A673 (cell line): ENCODE data around the gene SLC22A17.

Source experiments
- CTCF ChIP-seq: fragments of 300-800, 200-600 bp; sonication (generic); conservative IDR thresholded peaks from 2 replicates; pipeline ENCODE4 v1.5.1; 2017; ENCODE audit warnings: low read depth, mild to moderate bottlenecking, antibody characterized with exemption, low read length, moderate library complexity, mixed read lengths
- EZH2 ChIP-seq: fragments of 200-600 bp; sonication (generic); IDR thresholded peaks from 2 replicates; pipeline ENCODE4 v1.6.1; 2017; ENCODE audit warnings: borderline replicate concordance, low read depth, mild to moderate bottlenecking, mixed read lengths, antibody characterized with exemption, low read length; ENCODE audit not compliant: poor library complexity, severe bottlenecking

- peak; percentile 31; the same call in 1 of the 2 replicates for TF ChIP-seq CTCF
- TF ChIP-seq EZH2: no peak
Measured at GRCh38 chr14:23344481-23344880, 8.2 kb downstream of the SLC22A17 start.
